HCT116 (cell line): ENCODE data around the gene ACOT7. TPM values are rescaled to one million over a fixed set of nuclear protein-coding genes. Genes with fewer than 3 reads are reported as not detected.

ENCODE experiments used
- ATAC-seq: fragments of 200-7000 bp; cut with Tn5 transposase; 2 replicates; pipeline ENCODE4 v1.9.1; 2020; ENCODE audit warnings: mild to moderate bottlenecking, moderate library complexity
- BruUV-seq: library from RNA; stranded (reverse); fragments of 400-500 nt; replicated peaks from 2 replicates; lab custom pipeline; 2021; lab: Mats Ljungman, UMichigan
- CTCF ChIA-PET: fragments of 300-600 bp; sonication (Branson Sonifier 250); formaldehyde crosslinking; loops from one replicate; lab custom pipeline; 2021; ENCODE audit warnings: antibody characterized with exemption; lab: Charles Lee
- POLR2A ChIA-PET: fragments of 300-600, 350-600 bp; sonication (Branson Sonifier 250); formaldehyde crosslinking; loops from one replicate; lab custom pipeline; 2021; ENCODE audit warnings: antibody characterized with exemption; lab: Charles Lee
- RAD21 ChIA-PET, 2 experiments: fragments of 300-600 bp; sonication (Branson Sonifier 250); formaldehyde crosslinking; loops; one replicate each; lab custom pipeline; 2023; ENCODE audit warnings: low total read pairs in 2 of 2; ENCODE audit not compliant: uncharacterized antibody in 2 of 2, unreplicated experiment in 2 of 2, low non-redundant PET in 1 of 2; lab: Charles Lee
- DNase-seq: peaks from one replicate; pipeline ENCODE4 v3.0.0-alpha.2; 2010; ENCODE audit warnings: low read depth, low spot score
- H2AFZ ChIP-seq: fragments of 200-600 bp; shearing (Covaris generic), sonication (generic); 2 replicates; pipeline ENCODE4 v1.6.1; 2017; ENCODE audit warnings: low read depth, mixed run types, mixed read lengths, antibody characterized with exemption, low read length; ENCODE audit not compliant: poor library complexity, severe bottlenecking
- H3K27ac ChIP-seq: 2 replicates; pipeline ENCODE4 v1.5.1; 2012; ENCODE audit warnings: low read depth, low read length
- H3K27me3 ChIP-seq: fragments of 200-600 bp; sonication (generic); 2 replicates; pipeline ENCODE4 v1.6.1; 2016; ENCODE audit warnings: mixed run types, low read length, mixed read lengths; ENCODE audit not compliant: insufficient read depth
- H3K36me3 ChIP-seq, 2 experiments: fragments of 200-500 bp in 1 of 2; fragments of 200-600 bp in 1 of 2; sonication (Bioruptor generic) in 1 of 2; sonication (generic) in 1 of 2; 2 replicates each; pipeline versions ENCODE4 v1.5.1 to v1.6.1; 2014 to 2016; ENCODE audit warnings: low read length in 2 of 2, inconsistent platforms in 1 of 2, mixed read lengths in 1 of 2, mixed run types in 1 of 2; ENCODE audit not compliant: insufficient read depth in 2 of 2, control insufficient read depth in 1 of 2
- H3K4me1 ChIP-seq, 2 experiments: fragments of 200-600 bp in 1 of 2; sonication (generic) in 1 of 2; 2 replicates each; pipeline versions ENCODE4 v1.5.1 to v1.6.1; 2012 to 2017; ENCODE audit warnings: low read length in 2 of 2, inconsistent platforms in 1 of 2, mild to moderate bottlenecking in 1 of 2, mixed read lengths in 1 of 2, mixed run types in 1 of 2, moderate library complexity in 1 of 2; ENCODE audit not compliant: insufficient read depth in 2 of 2, control insufficient read depth in 1 of 2
- H3K4me2 ChIP-seq: fragments of 200-600 bp; sonication (generic); 2 replicates; pipeline ENCODE4 v1.6.1; 2017; ENCODE audit warnings: mixed run types, low read length, mixed read lengths
- H3K4me3 ChIP-seq, 2 experiments: fragments of 200-600 bp in 1 of 2; sonication (generic) in 1 of 2; replicated peaks in 1 of 2; 2 replicates each; pipeline ENCODE4 v1.5.1; 2011 to 2016; ENCODE audit warnings: low read length in 2 of 2, control low read depth in 1 of 2, low read depth in 1 of 2, mild to moderate bottlenecking in 1 of 2, mixed read lengths in 1 of 2, mixed run types in 1 of 2
- H3K79me2 ChIP-seq: fragments of 200-600 bp; sonication (generic); 2 replicates; pipeline ENCODE4 v1.6.1; 2017; ENCODE audit warnings: mild to moderate bottlenecking, mixed run types, low read length, moderate library complexity, mixed read lengths; ENCODE audit not compliant: insufficient read depth
- H3K9ac ChIP-seq: fragments of 200-600 bp; sonication (generic); 2 replicates; pipeline ENCODE4 v1.6.1; 2016; ENCODE audit warnings: low read length, mixed read lengths
- H3K9me2 ChIP-seq: fragments of 200-600 bp; sonication (generic), shearing (Covaris generic); 2 replicates; pipeline ENCODE4 v1.6.1; 2017; ENCODE audit warnings: mixed run types, mild to moderate bottlenecking, moderate library complexity; ENCODE audit not compliant: insufficient read depth
- H3K9me3 ChIP-seq, 2 experiments: fragments of 200-500 bp in 1 of 2; fragments of 200-600 bp in 1 of 2; sonication (Bioruptor generic) in 1 of 2; sonication (generic) in 1 of 2; 2 replicates each; pipeline ENCODE4 v1.6.1; 2014 to 2017; ENCODE audit warnings: low read length in 2 of 2, mixed read lengths in 2 of 2, inconsistent platforms in 1 of 2, low read depth in 1 of 2, mild to moderate bottlenecking in 1 of 2, mixed run types in 1 of 2, moderate library complexity in 1 of 2; ENCODE audit not compliant: control insufficient read depth in 1 of 2, insufficient read depth in 1 of 2
- H4K20me1 ChIP-seq: fragments of 200-600 bp; sonication (generic), shearing (Covaris generic); 2 replicates; pipeline ENCODE4 v1.6.1; 2017; ENCODE audit warnings: mixed run types, mild to moderate bottlenecking, moderate library complexity; ENCODE audit not compliant: insufficient read depth
- ATF3 ChIP-seq: IDR thresholded peaks from 2 replicates; pipeline ENCODE4 v1.6.1; 2012
- CBX3 ChIP-seq: IDR thresholded peaks from 2 replicates; pipeline ENCODE4 v1.6.1; 2012; ENCODE audit warnings: low read depth
- CEBPB ChIP-seq: IDR thresholded peaks from 2 replicates; pipeline ENCODE4 v1.6.1; 2012; ENCODE audit warnings: low read depth
- EGR1 ChIP-seq: IDR thresholded peaks from 2 replicates; pipeline ENCODE4 v1.6.1; 2012; ENCODE audit warnings: low read depth
- ELF1 ChIP-seq: IDR thresholded peaks from 2 replicates; pipeline ENCODE4 v1.6.1; 2012; ENCODE audit warnings: low read depth, borderline replicate concordance
- FOSL1 ChIP-seq: IDR thresholded peaks from 2 replicates; pipeline ENCODE4 v1.6.1; 2012; ENCODE audit warnings: low read depth
- JUND ChIP-seq: IDR thresholded peaks from 2 replicates; pipeline ENCODE4 v1.6.1; 2012
- POLR2A ChIP-seq: IDR thresholded peaks from 2 replicates; pipeline ENCODE4 v1.7.0; 2011; ENCODE audit warnings: borderline replicate concordance; ENCODE audit not compliant: insufficient read depth, insufficient read length; ENCODE audit errors: extremely low read depth
- POLR2AphosphoS5 ChIP-seq: IDR thresholded peaks from 2 replicates; pipeline ENCODE4 v1.6.1; 2011; ENCODE audit warnings: mild to moderate bottlenecking, low read depth, low read length, moderate library complexity
- SIN3A ChIP-seq: IDR thresholded peaks from 2 replicates; pipeline ENCODE4 v1.6.1; 2012; ENCODE audit warnings: low read depth
- SP1 ChIP-seq: IDR thresholded peaks from 2 replicates; pipeline ENCODE4 v1.6.1; 2012; ENCODE audit warnings: low read depth
- SRF ChIP-seq: IDR thresholded peaks from 2 replicates; pipeline ENCODE4 v1.6.1; 2012; ENCODE audit warnings: low read depth
- ZFX ChIP-seq: fragments of 450-650 bp; IDR thresholded peaks from 2 replicates; pipeline ENCODE4 v1.6.1; 2017
- ZNF274 ChIP-seq: fragments of 200-500 bp; sonication (Bioruptor generic); IDR thresholded peaks from 2 replicates; pipeline ENCODE4 v1.6.1; 2014; ENCODE audit warnings: mild to moderate bottlenecking, low read depth, low read length, inconsistent platforms
- intact Hi-C: fragments of 100-400 bp; cut with micrococcal nuclease; formaldehyde crosslinking; loops from 2 replicates; pipeline ENCODE4 v1.10.0; 2022
- total RNA-seq: library from RNA; stranded (reverse); gene quantifications from one replicate; pipeline ENCODE4 v1.2.1, GENCODE V29; 2021; ENCODE audit not compliant: unreplicated experiment
- TF ChIP-seq, protein P1 (sequence below): IDR thresholded peaks from 2 replicates; pipeline ENCODE4 v1.6.1; 2012; ENCODE audit warnings: low read depth

Gene ACOT7
- total RNA-seq, 1 experiment from 2014 or later = 162 TPM

DNA sequence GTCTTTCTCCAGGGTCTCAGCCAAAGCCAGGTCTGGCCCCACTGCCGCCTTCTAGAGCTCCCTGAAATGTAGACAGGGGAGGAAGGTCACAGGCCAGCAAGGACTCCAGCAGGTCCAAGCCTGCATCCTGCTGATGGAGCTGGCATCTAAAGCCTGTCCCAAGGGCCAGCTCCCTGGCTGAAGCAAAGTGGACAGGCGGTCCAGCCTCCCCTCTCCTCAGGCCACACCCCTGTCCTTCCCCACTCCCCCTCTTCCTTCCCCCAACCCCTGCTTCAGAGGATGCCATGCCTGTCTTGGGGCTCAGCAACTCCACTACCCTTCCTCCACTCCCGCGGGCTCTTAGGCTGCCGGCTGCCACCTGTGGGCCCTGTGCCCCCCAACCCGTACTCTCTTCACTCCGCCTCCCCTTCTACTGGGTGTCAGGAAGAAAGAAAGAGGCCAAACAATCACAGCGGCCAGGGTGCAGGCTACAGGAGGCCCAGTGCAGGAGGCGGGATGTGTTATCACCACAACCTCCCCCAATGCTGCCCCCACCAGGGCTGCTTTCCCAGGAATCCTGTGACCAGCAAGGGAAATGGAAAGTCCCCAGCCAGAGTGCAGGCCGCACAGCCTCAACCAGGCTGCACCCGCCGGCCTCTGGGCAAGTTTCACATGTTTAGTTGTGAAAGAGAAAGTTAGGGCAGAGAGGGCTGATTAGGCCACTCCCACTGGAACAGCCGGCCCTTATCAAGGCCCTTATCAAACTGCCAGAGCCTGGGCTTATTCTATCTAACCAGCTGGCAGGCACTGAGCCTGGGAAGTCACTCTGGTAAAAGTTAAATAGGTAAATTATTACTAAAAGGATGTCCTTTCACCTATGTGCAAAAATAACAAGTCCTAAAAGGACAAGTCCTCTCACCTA is 34.1 kb downstream of the ACOT7 start:
- no peak for TF ChIP-seq ZFX
- TF ChIP-seq, protein P1, sequence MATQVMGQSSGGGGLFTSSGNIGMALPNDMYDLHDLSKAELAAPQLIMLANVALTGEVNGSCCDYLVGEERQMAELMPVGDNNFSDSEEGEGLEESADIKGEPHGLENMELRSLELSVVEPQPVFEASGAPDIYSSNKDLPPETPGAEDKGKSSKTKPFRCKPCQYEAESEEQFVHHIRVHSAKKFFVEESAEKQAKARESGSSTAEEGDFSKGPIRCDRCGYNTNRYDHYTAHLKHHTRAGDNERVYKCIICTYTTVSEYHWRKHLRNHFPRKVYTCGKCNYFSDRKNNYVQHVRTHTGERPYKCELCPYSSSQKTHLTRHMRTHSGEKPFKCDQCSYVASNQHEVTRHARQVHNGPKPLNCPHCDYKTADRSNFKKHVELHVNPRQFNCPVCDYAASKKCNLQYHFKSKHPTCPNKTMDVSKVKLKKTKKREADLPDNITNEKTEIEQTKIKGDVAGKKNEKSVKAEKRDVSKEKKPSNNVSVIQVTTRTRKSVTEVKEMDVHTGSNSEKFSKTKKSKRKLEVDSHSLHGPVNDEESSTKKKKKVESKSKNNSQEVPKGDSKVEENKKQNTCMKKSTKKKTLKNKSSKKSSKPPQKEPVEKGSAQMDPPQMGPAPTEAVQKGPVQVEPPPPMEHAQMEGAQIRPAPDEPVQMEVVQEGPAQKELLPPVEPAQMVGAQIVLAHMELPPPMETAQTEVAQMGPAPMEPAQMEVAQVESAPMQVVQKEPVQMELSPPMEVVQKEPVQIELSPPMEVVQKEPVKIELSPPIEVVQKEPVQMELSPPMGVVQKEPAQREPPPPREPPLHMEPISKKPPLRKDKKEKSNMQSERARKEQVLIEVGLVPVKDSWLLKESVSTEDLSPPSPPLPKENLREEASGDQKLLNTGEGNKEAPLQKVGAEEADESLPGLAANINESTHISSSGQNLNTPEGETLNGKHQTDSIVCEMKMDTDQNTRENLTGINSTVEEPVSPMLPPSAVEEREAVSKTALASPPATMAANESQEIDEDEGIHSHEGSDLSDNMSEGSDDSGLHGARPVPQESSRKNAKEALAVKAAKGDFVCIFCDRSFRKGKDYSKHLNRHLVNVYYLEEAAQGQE = no peak
- TF ChIP-seq SIN3A = no peak
- no peak for TF ChIP-seq ELF1
- TF ChIP-seq FOSL1 = no peak
- no peak for TF ChIP-seq POLR2AphosphoS5
- no peak for TF ChIP-seq ATF3
- TF ChIP-seq CBX3 = no peak
- TF ChIP-seq JUND = no peak
- TF ChIP-seq ZNF274 = no peak
- no peak for TF ChIP-seq EGR1
- no peak for TF ChIP-seq POLR2A
- TF ChIP-seq CEBPB = no peak
- no peak for TF ChIP-seq SRF
- TF ChIP-seq SP1 = no peak
- Histone ChIP-seq H3K4me3 (no peak overlapping the region), H3K79me2 (peaks cover 61% of the 10 kb centered on the region), H4K20me1 (no peaks in the 10 kb centered on the region), H3K4me2 (peak overlapping the region; percentile 24), H3K27ac (peak overlapping the region; percentile 51; the same call in 1 of the 2 replicates), H2AFZ (no peak overlapping the region), H3K9me3 (no peaks in the 10 kb centered on the region), H3K27me3 (no peaks in the 10 kb centered on the region), H3K9ac (peak overlapping the region; percentile 24; the same call in 1 of the 2 replicates), H3K9me2 (no peaks in the 10 kb centered on the region), H3K4me1 (peaks cover 35 to 65% of the 10 kb centered on the region in 2 experiments), H3K36me3 (peaks cover 0 to 4% of the 10 kb centered on the region in 2 experiments; a peak in 1 of 4 replicates)
- no peak for DNase-seq
- CTCF ChIA-PET = interaction anchor here (1.1 to 1.2 kb wide), 3 partner anchors 19 to 79 kb away, joined by 3 to 4 read pairs (median 4); partner anchors contain the start of gene ACOT7
- intact Hi-C loops = loop anchor here (10.0 kb wide), 1 partner anchor 855 kb away; no protein-coding TSS in a partner anchor
- BruUV-seq = no TSS peak
- RAD21 ChIA-PET = interaction anchor here in 1 of 2 experiments (0.6 kb wide), 1 partner anchor 282 kb away, joined by 3 read pairs; no protein-coding TSS in a partner anchor
- ATAC-seq = no peak
- POLR2A ChIA-PET = no interaction called here
